Gastrocnemius medialis (tissue), 4 donors: ENCODE measurements around the gene ETV6. TPM values are rescaled to one million over a fixed set of nuclear protein-coding genes. Genes with fewer than 3 reads are reported as not detected.

ENCODE experiments used
- ATAC-seq, 2 donors: fragments of 150-250 bp; one replicate each; pipeline ENCODE4 v1.9.1; 2016
- DNase-seq, 2 donors: peaks; one replicate each; pipeline ENCODE4 v3.0.0-alpha.2; 2019
- H3K27ac ChIP-seq, 4 donors: fragments of 200-600 bp; sonication (generic); 1 replicate in 1 of 4; 2 replicates in 3 of 4; pipeline ENCODE4 v1.5.1; 2016 to 2018; ENCODE audit warnings: mild to moderate bottlenecking in 2 of 4, moderate library complexity in 1 of 4
- H3K27me3 ChIP-seq, 3 donors: fragments of 200-600 bp; sonication (generic) in 2 of 3; 1 replicate in 1 of 3; 2 replicates in 2 of 3; pipeline versions ENCODE4 v1.5.1 to v1.6.0; 2016 to 2019; ENCODE audit warnings: mild to moderate bottlenecking in 1 of 3, moderate library complexity in 1 of 3
- H3K36me3 ChIP-seq, 2 donors: fragments of 200-600 bp; sonication (generic) in 1 of 2; one replicate each; pipeline ENCODE4 v1.5.1; 2017 to 2018
- H3K4me1 ChIP-seq, 2 donors: fragments of 200-600 bp; sonication (generic) in 1 of 2; one replicate each; pipeline ENCODE4 v1.5.1; 2016 to 2017; ENCODE audit warnings: mild to moderate bottlenecking in 2 of 2
- H3K4me3 ChIP-seq, 4 donors: fragments of 200-600 bp; sonication (generic) in 3 of 4; 1 replicate in 1 of 4; 2 replicates in 3 of 4; pipeline ENCODE4 v1.5.1; 2016 to 2019; ENCODE audit warnings: mild to moderate bottlenecking in 2 of 4
- H3K9me3 ChIP-seq, 3 donors: fragments of 200-600 bp; sonication (generic) in 2 of 3; 1 replicate in 1 of 3; 2 replicates in 2 of 3; pipeline ENCODE4 v1.5.1; 2016 to 2019
- POLR2A ChIP-seq, 2 donors: fragments of 450-650 bp; IDR thresholded peaks; one replicate each; pipeline ENCODE4 v1.6.1; 2017; ENCODE audit warnings: antibody characterized with exemption in 2 of 2, mild to moderate bottlenecking in 2 of 2, moderate library complexity in 2 of 2
- in situ Hi-C, 4 donors: fragments of 200-750 bp; cut with MboI; loops; one replicate each; pipeline versions ENCODE4 v1.15.0 to v1.8.0; 2017; ENCODE audit warnings: low sequenced_read_pairs in 4 of 4
- intact Hi-C: fragments of 100-400 bp; cut with DNase I; formaldehyde crosslinking; loops from one replicate; pipeline ENCODE4 v1.15.1; 2023; ENCODE audit warnings: low total_unique reads
- total RNA-seq, 4 donors: library from RNA; depleted of rRNA; stranded (reverse); fragments of >200 nt; gene quantifications; one replicate each; pipeline versions ENCODE4 v1.1.0 to v1.2.3, GENCODE V29; 2016
- TF ChIP-seq, protein P1 (sequence below), 5 experiments: fragments of 450-650 bp in 3 of 5; fragments of 200-600 bp in 2 of 5; sonication (generic) in 2 of 5; IDR thresholded peaks in 4 of 5; conservative IDR thresholded peaks in 1 of 5; 1 replicate in 4 of 5; 2 replicates in 1 of 5; pipeline ENCODE4 v1.5.1; 2016 to 2019; ENCODE audit warnings: antibody characterized with exemption in 5 of 5, mild to moderate bottlenecking in 3 of 5, moderate library complexity in 3 of 5

Gene ETV6
- total RNA-seq, 4 donors from 2014 or later = 2.8 to 5.9 (median 3.3) TPM

DNA sequence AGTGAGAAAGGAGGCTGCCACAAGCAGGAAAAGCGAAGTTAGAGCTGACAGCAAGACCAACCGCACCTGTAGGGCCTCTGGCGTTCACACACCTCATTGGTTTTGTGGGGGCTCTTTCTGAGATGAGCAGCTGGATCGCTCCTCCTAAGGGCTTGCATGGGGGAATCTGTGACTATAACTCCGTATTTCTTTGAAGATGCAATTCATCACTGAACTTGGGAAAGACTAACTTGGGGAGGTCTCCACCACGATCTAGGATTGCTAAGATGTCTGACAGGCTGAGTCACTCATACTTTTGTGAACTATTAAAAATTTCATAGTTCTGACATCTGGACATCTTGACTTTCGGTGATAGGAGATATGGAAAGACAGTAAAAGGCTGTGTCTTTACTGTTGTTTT lies 173.6 kb downstream of the ETV6 start:
- intact Hi-C loops (no loop called here), in situ Hi-C loops (no loop called here)
- H3K36me3 ChIP-seq = no peaks in the 10 kb centered on the region
- no peaks in the 10 kb centered on the region for H3K9me3 ChIP-seq
- ATAC-seq (no peak), DNase-seq (no peak)
- no peaks in the 10 kb centered on the region for H3K27me3 ChIP-seq
- peaks cover 0 to 13% of the 10 kb centered on the region in 2 donors for H3K4me1 ChIP-seq
- no peak overlapping the region for H3K27ac ChIP-seq
- no peak overlapping the region for H3K4me3 ChIP-seq
- TF ChIP-seq, protein P1, sequence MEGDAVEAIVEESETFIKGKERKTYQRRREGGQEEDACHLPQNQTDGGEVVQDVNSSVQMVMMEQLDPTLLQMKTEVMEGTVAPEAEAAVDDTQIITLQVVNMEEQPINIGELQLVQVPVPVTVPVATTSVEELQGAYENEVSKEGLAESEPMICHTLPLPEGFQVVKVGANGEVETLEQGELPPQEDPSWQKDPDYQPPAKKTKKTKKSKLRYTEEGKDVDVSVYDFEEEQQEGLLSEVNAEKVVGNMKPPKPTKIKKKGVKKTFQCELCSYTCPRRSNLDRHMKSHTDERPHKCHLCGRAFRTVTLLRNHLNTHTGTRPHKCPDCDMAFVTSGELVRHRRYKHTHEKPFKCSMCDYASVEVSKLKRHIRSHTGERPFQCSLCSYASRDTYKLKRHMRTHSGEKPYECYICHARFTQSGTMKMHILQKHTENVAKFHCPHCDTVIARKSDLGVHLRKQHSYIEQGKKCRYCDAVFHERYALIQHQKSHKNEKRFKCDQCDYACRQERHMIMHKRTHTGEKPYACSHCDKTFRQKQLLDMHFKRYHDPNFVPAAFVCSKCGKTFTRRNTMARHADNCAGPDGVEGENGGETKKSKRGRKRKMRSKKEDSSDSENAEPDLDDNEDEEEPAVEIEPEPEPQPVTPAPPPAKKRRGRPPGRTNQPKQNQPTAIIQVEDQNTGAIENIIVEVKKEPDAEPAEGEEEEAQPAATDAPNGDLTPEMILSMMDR (IDR thresholded peaks at IDR 0.05 in 4 of 5, conservative IDR thresholded peaks at IDR 0.05 in 1 of 5) = no peak
- no peak for TF ChIP-seq POLR2A (IDR thresholded peaks at IDR 0.05)

DNA sequence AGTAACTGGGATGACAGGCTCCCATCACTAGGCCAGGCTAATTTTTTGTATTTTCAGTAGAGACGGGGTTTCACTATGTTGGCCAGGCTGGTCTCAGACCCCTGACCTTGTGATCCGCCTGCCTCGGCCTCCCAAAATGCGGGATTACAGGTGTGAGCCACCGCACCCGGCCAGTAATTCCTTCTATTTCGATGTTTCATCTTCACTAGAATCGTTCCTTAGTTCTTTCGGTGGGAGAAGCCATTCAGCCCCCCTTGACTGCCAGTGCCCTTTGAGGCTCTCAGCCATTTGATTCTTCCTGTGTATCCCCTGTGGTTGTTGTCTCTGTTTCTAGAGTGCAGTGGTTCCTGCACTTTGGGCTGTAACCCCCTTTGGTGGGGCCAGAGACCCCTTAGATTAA lies 174.1 kb downstream of the ETV6 start:
- Histone ChIP-seq H3K36me3 (no peaks in the 10 kb centered on the region), H3K9me3 (no peaks in the 10 kb centered on the region), H3K4me3 (no peak overlapping the region), H3K27me3 (no peaks in the 10 kb centered on the region), H3K27ac (no peak overlapping the region), H3K4me1 (peaks cover 0 to 13% of the 10 kb centered on the region in 2 donors)
- intact Hi-C loops (no loop called here), in situ Hi-C loops (no loop called here)
- no peak for ATAC-seq
- TF ChIP-seq, protein P1 (IDR thresholded peaks at IDR 0.05 in 4 of 5, conservative IDR thresholded peaks at IDR 0.05 in 1 of 5) = no peak
- TF ChIP-seq POLR2A (IDR thresholded peaks at IDR 0.05) = no peak
- DNase-seq = no peak

DNA sequence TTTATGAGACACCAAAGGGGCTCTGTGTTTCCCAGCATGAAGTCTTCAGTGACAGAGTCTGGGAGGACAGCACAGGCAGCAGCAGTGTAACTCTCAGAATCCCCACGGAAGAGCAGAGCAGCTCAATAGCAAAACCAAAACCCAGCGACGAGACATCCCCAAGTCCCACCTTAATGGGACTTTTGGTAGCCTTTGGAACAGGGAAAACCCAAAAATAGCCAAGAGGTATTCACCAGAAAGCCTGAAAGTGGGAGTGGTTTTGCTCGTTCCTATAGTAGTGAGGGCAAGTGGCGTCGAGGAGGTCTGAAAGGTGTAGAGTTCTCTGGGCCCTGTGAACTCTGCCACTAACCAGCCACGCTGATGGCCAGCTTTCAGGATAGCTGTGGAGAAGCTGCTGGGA lies 174.6 kb downstream of the ETV6 start:
- Histone ChIP-seq H3K36me3 (no peaks in the 10 kb centered on the region), H3K9me3 (no peaks in the 10 kb centered on the region), H3K27ac (no peak overlapping the region), H3K27me3 (no peaks in the 10 kb centered on the region), H3K4me1 (peaks cover 0 to 17% of the 10 kb centered on the region in 2 donors), H3K4me3 (no peak overlapping the region)
- TF ChIP-seq, protein P1 (IDR thresholded peaks at IDR 0.05 in 4 of 5, conservative IDR thresholded peaks at IDR 0.05 in 1 of 5) = no peak
- no peak for TF ChIP-seq POLR2A (IDR thresholded peaks at IDR 0.05)
- ATAC-seq = no peak
- in situ Hi-C loops (no loop called here), intact Hi-C loops (no loop called here)
- no peak for DNase-seq

DNA sequence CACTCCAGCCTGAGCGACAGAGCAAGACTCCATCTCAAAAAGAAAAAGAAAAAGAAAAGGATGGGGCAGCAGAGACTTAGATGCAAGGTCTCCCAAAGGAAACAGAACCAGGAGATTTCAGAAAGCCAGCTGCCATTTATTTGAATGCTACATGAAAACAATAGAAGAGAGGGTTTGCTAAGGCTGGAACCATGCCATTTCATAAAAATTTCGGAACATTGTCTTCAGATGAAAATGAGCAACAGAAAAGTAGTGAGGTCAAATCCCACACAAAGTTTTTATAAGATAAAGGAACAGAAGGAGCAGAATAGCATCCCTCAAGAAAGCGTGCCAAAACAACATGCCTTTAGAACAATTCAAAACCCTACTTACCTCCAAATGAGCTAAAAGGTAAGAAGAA lies 175.3 kb downstream of the ETV6 start:
- no peak for ATAC-seq
- Histone ChIP-seq H3K27ac (no peak overlapping the region), H3K4me1 (peaks cover 0 to 22% of the 10 kb centered on the region in 2 donors)

More for the DNA sequence above, 175.3 kb downstream of the ETV6 start:
- no peaks in the 10 kb centered on the region for H3K9me3 ChIP-seq
- no peaks in the 10 kb centered on the region for H3K36me3 ChIP-seq
- no peak for DNase-seq
- intact Hi-C loops (no loop called here), in situ Hi-C loops (no loop called here)
- TF ChIP-seq POLR2A (IDR thresholded peaks at IDR 0.05) = no peak
- TF ChIP-seq, protein P1 (IDR thresholded peaks at IDR 0.05 in 4 of 5, conservative IDR thresholded peaks at IDR 0.05 in 1 of 5) = no peak
- H3K4me3 ChIP-seq = no peak overlapping the region
- H3K27me3 ChIP-seq = no peaks in the 10 kb centered on the region
